Endometrium (tissue), 2 donors: ENCODE measurements around the gene PROC.
A peak's percentile ranks its signal among the peaks of the same experiment; 100 is the strongest.
"Not testable (repeated sequence)": the region's sequence is repeated elsewhere in the genome, so short reads cannot be mapped to it uniquely, and the experiment has no call there.

Experiments
- FAIRE-seq: peaks from 2 replicates; lab custom pipeline; 2012; peaks lifted over from hg19 to GRCh38; lab: Jason Lieb, UNC
- donor health status: control.
- donor health status: control.

Gene PROC

GRCh38 chr2:127397568-127398238 is 20.5 kb upstream of the PROC start:
- no peak for FAIRE-seq

- FAIRE-seq = no peak
These were observed 20.0 kb upstream of the PROC start for GRCh38 chr2:127398239-127398590.

- FAIRE-seq = no peak
These were observed 17.7 kb upstream of the PROC start for GRCh38 chr2:127400533-127400896.

GRCh38 chr2:127400897-127401756 is 17.1 kb upstream of the PROC start:
- no peak for FAIRE-seq

DNA sequence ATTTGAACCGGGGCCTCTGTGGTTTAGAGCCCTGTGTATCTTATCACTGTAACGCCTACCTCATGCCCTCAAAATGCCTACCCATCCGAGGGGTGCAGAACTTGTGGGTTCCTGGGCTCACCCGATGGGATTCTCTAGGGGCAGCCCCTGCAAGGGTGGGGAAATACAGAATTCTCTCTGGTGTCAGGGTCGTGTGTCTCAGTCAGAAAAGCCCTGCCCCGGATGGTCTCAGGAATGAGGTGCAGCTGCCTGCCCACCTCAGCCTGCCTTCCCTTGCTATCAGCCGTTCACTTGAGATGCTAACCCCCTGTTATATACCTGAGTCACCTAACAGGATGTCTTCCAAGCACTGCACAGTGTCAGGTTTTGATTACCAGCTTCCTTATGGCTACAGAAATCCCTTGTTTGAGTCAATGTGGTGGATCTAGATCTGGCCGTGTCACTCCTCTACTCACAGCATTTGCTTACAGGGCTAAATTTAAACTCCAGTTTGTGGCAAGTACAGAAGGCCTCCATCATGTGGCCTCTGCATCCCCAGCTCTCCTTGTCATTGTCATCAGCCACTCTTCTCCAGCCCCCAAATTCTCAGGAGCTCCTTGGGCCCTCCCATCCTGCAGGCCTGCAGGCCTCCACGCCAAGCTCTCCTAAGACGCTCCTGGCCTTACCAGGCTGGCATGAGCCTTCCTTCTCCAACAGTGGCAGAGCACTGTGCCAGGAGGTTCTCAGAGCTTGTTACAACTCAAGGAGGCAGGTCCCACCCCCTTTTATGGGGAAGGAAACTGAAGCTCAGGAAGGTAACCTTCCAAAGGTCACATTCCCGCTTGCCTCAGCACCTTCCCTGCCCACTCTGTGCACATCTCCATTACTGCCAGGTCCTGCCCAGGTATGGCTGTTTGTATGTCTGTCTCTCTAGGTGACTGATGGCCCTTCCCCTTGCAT is 16.2 kb upstream of the PROC start:
- no peak for FAIRE-seq

GRCh38 chr2:127403460-127403859 is 14.8 kb upstream of the PROC start:
- no peak for FAIRE-seq

DNA sequence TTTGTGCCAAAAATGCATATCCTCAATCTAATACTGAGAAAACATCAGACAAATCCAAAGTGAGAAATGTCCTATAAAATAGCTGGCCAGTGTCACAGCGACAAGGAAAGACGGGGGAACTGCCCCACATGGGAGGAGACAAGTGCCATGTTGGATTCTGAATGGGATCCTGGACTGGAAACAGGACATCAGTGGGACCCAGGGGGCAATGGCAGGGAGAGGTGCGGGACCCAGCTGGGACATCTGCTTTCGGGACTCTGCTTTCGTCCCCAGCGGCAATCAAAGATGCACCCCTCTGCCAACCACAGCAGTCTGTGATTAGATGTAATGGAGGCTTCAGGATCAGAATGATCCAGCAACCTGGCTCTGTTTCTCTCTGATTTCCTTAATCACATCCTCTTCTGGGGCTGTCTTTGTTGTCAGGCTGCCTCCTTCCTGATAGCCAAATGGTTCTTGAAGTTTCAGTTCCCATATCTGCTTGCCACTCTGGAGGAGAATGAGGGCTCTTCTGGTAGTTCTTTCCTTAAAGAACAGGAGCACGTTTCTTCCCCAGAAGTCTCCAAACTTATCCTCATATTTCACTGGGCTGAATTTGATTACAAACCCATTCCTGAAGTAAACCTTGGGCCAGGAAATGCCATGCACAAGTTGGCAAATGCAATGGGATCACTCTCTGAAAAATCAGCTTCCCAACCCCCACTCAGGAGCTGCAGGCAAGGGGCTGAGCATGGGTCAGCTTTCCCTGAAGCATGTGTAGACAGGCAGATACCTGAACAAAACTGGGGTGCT is 13.6 kb upstream of the PROC start:
- no peak for FAIRE-seq

GRCh38 chr2:127405255-127405610 is 13.0 kb upstream of the PROC start:
- no peak for FAIRE-seq

GRCh38 chr2:127406454-127406853 is 11.8 kb upstream of the PROC start:
- no peak for FAIRE-seq

DNA sequence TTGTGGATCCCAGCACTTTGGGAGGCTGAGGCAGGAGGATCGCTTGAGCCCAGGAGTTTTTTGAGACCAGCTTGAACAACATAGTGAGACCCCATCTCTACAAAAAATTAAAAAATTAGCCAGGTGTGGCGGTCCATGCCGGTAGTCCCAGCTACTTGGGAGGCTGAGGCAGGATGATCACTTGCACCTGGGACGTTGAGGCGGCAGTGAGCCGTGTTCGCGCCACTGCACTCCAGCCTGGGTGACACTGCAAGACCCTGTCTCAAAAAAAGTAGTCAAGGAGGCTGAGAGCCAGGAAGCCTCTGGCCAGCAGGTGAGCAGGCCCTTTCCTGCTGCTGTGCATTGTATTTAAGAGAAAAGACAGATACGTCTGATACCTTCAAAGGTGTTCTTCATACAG is 11.1 kb upstream of the PROC start:
- FAIRE-seq = no peak

- FAIRE-seq = no peak
These were observed 10.6 kb upstream of the PROC start for GRCh38 chr2:127407661-127408003.

DNA sequence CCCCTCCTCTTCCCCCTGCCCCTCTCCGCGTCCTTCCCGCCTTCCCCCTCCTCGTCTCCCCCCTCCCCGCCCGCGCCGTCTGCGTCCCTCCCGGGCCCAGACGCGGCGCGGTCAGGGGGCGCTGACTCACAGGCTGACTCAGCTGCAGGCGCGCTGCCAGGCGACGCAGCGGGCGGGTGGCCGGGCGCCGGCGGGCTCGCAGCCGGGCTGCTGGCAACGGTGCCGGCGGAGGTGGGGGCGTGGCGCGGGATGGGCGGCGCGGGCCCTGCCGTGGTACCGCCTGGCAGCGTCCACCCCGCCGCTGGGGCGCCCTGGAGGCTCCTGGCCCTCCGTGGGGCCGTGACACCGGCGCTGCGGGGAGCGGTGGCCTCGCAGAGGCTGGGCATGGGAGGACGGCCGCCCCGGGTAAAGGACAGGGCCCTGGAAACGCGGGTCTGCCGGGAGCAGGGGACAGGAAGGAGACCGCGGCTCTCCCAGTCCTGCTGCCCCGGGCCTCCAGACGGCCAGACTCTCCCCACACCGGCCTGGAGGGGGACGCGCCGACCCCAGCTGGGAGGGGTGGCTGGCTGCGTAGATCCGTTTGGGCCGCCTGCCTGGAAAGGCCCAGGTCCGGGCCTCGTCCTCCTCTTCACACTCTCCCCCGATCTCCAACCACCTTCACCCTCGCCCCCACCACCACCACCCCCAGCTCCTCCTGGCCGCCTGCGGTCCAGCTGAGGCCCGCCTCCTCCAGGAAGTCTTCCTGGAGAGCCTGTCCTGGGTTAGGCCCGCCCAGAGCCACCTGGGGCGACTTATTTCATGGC is 10.0 kb upstream of the PROC start:
- FAIRE-seq = no peak

DNA sequence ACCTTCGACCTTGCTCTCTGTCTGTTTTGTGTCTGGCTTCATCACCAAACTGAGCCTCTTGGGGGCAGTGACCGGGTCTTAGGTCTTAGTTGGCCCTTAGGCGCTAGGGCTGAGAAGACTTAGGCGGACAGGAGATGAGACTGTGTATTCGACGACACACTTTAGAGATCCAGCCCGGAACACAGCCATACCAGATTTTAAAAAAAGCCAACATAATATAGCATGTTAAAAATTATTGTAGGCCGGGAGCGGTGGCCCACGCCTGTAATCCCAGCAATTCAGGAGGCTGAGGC is 9.5 kb upstream of the PROC start:
- FAIRE-seq = no peak

- not testable (repeated sequence) for FAIRE-seq
These were observed 8.5 kb upstream of the PROC start for GRCh38 chr2:127409716-127410115.

DNA sequence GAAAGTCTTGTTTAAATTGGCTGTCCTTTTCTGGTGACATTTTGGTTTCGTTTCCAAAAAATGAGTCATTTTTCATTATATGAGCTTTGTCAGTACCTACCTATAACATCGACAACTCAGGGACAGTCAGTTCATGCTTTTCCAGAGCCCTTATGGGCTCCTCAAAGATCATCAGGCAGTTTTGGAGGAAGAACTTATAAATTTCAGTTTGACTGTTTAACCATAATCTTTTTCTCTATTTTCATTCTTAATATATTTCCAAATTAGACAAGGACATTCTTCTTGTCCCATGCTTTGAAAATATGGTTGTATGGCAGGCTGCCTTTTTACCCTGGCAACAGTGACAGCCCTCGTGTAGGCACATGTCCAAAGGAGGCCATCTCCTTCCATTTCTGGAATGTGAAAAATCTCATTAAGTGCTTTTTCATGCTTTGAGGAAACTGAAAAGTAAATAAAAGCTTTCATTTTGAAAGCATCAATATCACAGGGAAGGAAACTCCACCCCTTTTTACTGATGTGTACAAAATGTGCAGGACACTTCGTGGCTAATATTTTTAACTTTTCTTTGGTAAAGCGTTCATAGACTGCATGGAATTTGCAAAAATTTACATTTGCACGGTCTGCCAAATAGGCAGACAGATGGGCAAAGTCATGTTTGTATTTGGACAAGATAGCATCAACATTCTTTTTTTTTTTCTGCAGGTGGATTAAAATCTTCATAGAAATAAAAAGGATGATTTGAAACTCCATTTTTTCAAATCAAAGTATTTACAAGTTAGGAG is 7.2 kb upstream of the PROC start:
- FAIRE-seq = peak; percentile 4

GRCh38 chr2:127411653-127412369 is 6.4 kb upstream of the PROC start:
- FAIRE-seq = no peak

GRCh38 chr2:127413200-127413599 is 5.0 kb upstream of the PROC start:
- no peak for FAIRE-seq

- no peak for FAIRE-seq
These were observed 4.2 kb upstream of the PROC start for GRCh38 chr2:127413782-127414637.
